Hindlimb muscle (tissue), 1 donor: ENCODE results near the gene GARIN6. TPM values are rescaled to one million over a fixed set of nuclear protein-coding genes. Genes with fewer than 3 reads are reported as not detected.
"Not testable (repeated sequence)": the region's sequence is repeated elsewhere in the genome, so short reads cannot be mapped to it uniquely, and the experiment has no call there.

Experiments
- DNase-seq: peaks from one replicate; pipeline ENCODE4 v3.0.0-alpha.2; 2013
- polyA plus RNA-seq: library from polyadenylated mRNA; unstranded; fragments of 120-200 nt; gene quantifications from one replicate; pipeline ENCODE4 v1.2.1, GENCODE V29; 2013; ENCODE audit not compliant: insufficient read length

GARIN6 gene
- not detected for polyA plus RNA-seq

- no peak for DNase-seq
Measured at GRCh38 chr12:99647453-99647852, at the start of gene GARIN6. Gene GARIN6, plus strand, starts transcription at chr12:99647753. Its CDS starts 422 bp downstream, at chr12:99648175.

GRCh38 chr12:99598785-99599184, 48.8 kb upstream of the GARIN6 start:
- no peak for DNase-seq

GRCh38 chr12:99600388-99600787, 47.2 kb upstream of the GARIN6 start:
- DNase-seq = no peak

GRCh38 chr12:99609455-99610181, 37.9 kb upstream of the GARIN6 start:
- no peak for DNase-seq

GRCh38 chr12:99611117-99611516, 36.4 kb upstream of the GARIN6 start:
- DNase-seq = no peak

GRCh38 chr12:99611599-99611998, 36.0 kb upstream of the GARIN6 start:
- DNase-seq = no peak

GRCh38 chr12:99618657-99619056, 28.9 kb upstream of the GARIN6 start:
- DNase-seq = no peak

- DNase-seq = no peak
Measured at GRCh38 chr12:99619389-99620158, 28.0 kb upstream of the GARIN6 start.

- DNase-seq = no peak
Measured at GRCh38 chr12:99620159-99620479, 27.4 kb upstream of the GARIN6 start.

- DNase-seq = not testable (repeated sequence)
Measured at GRCh38 chr12:99624591-99624990, 23.0 kb upstream of the GARIN6 start.

- DNase-seq = no peak
Measured at GRCh38 chr12:99627459-99627858, 20.1 kb upstream of the GARIN6 start.

GRCh38 chr12:99644629-99645028, 2.9 kb upstream of the GARIN6 start:
- no peak for DNase-seq

- no peak for DNase-seq
Measured at GRCh38 chr12:99648183-99648582, 630 bp downstream of the GARIN6 start.

- no peak for DNase-seq
Measured at GRCh38 chr12:99649551-99649950, 2.0 kb downstream of the GARIN6 start.

GRCh38 chr12:99658671-99659349, 11.3 kb downstream of the GARIN6 start:
- no peak for DNase-seq

- DNase-seq = no peak
Measured at GRCh38 chr12:99670635-99671034, 23.1 kb downstream of the GARIN6 start.

- no peak for DNase-seq
Measured at GRCh38 chr12:99680276-99680675, 32.7 kb downstream of the GARIN6 start.

GRCh38 chr12:99686142-99686541, 38.6 kb downstream of the GARIN6 start:
- DNase-seq = no peak

- DNase-seq = no peak
Measured at GRCh38 chr12:99695050-99695449, 47.5 kb downstream of the GARIN6 start.
